ENCODE data around the gene TRMT1.

Gene TRMT1

GRCh38 chr19:13122980-13123957 is 6.7 kb upstream of the TRMT1 start:
- no peak for DNase-seq

GRCh38 chr19:13122275-13122878 is 5.8 kb upstream of the TRMT1 start:
- no peak for DNase-seq

- no peak for DNase-seq
Observed at GRCh38 chr19:13121551-13122274, 5.2 kb upstream of the TRMT1 start.

- no peak for DNase-seq
Observed at GRCh38 chr19:13120817-13121216, 4.3 kb upstream of the TRMT1 start.

GRCh38 chr19:13120031-13120430 is 3.5 kb upstream of the TRMT1 start:
- DNase-seq = no peak

GRCh38 chr19:13119627-13120026 is 3.1 kb upstream of the TRMT1 start:
- no peak for DNase-seq

- no peak for DNase-seq
Observed at GRCh38 chr19:13118424-13119193, 2.1 kb upstream of the TRMT1 start.

GRCh38 chr19:13117772-13118423 is 1.4 kb upstream of the TRMT1 start, which contains the start of gene NACC1:
Gene NACC1 (plus strand): TSS chr19:13118264. CDS start chr19:13135208, 16,944 bp downstream.
- DNase-seq = peak; percentile 84

GRCh38 chr19:13117176-13117771 is 734 bp upstream of the TRMT1 start:
- no peak for DNase-seq

GRCh38 chr19:13115936-13116281 is 631 bp downstream of the TRMT1 start:
- DNase-seq = no peak

GRCh38 chr19:13112555-13112954 is 4.0 kb downstream of the TRMT1 start:
- no peak for DNase-seq

- DNase-seq = no peak
Observed at GRCh38 chr19:13110099-13110610, 6.4 kb downstream of the TRMT1 start.

GRCh38 chr19:13109361-13110098 is 7.0 kb downstream of the TRMT1 start:
- DNase-seq = no peak

GRCh38 chr19:13104848-13105711 is 11.5 kb downstream of the TRMT1 start:
- DNase-seq = no peak

- peak; percentile 55 for DNase-seq
Observed at GRCh38 chr19:13104360-13104847, 12.1 kb downstream of the TRMT1 start.

GRCh38 chr19:13103581-13104359 is 12.8 kb downstream of the TRMT1 start:
- DNase-seq = no peak

- DNase-seq = no peak
Observed at GRCh38 chr19:13102666-13103580, 13.6 kb downstream of the TRMT1 start, which contains the start of gene LYL1. Gene LYL1 (minus strand): TSS chr19:13102858. CDS start chr19:13101171, 1,687 bp downstream.

- DNase-seq = no peak
Observed at GRCh38 chr19:13102416-13102665, 14.2 kb downstream of the TRMT1 start.
